Left colon (tissue), 2 donors: ENCODE measurements around the gene CFAP141. TPM values are rescaled to one million over a fixed set of nuclear protein-coding genes. Genes with fewer than 3 reads are reported as not detected.
A peak's percentile ranks its signal among the peaks of the same experiment; 100 is the strongest.
"Not testable (repeated sequence)": the region's sequence is repeated elsewhere in the genome, so short reads cannot be mapped to it uniquely, and the experiment has no call there.

Experiments used
- ATAC-seq: fragments of 200-7000 bp; cut with Tn5 transposase; one replicate; pipeline ENCODE4 v1.9.1; 2020; ENCODE audit warnings: mild to moderate bottlenecking, moderate library complexity
- DNase-seq, 2 donors: peaks; one replicate each; pipeline ENCODE4 v3.0.0-alpha.2; 2020
- intact Hi-C, 2 donors: fragments of 100-400 bp; cut with DNase I in 1 of 2; cut with micrococcal nuclease in 1 of 2; formaldehyde crosslinking; loops; one replicate each; pipeline versions ENCODE4 v1.11.2 to v1.14.0; 2022; cut with DNase I, micrococcal nuclease
- total RNA-seq, 2 donors: library from RNA; stranded (reverse); fragmentation: NEBNext Ultra II Directional; extraction: Animal tissue kit (Norgen Biotek cat#: 25700); gene quantifications; one replicate each; pipeline ENCODE4 v1.2.1, GENCODE V29; 2021
- donor health status: DM: no; HTN: no; CAD: no.
- donor health status: DM: yes; HTN: yes; CAD: no.

The CFAP141 gene
- total RNA-seq, 2 donors from 2014 or later = not detected

DNA sequence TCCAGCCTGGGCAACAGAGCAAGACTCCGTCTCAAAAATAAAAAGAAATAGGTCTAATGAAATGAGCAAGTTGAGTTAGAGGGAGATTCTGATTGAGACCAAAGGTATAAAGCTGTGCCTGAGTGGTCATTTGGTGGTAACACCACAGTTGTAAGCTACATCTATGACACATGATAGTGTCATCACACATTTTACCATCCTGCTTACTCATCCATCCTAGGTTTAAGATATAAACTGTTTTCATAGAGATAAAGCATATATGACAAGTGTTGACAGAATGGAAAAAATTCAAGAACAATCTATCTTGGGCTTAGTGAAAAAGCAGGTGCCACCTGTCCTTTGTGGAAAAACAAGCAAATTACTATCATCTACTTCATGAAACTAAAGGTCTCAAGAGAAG, 7.1 kb upstream of the CFAP141 start:
- intact Hi-C loops = no loop called here
- ATAC-seq = no peak
- DNase-seq = no peak

DNA sequence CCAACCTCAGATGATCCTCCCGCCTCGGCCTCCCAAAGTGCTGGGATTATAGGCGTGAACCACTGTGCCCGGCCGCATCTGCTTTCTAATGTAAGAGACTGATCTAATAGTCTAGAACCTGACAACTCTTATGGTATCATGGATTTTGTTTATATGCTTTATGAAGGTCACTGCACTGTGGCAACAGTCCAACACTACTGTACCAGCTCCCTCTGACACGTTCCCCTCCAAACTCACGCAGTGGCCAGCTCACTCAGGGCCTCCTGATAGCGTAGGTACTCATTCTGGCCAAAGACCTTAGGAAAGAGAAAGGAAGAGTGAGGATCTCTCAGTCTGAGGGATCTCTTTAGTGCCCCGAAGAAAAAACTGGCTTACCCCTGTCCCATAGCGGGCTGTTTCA, 6.0 kb upstream of the CFAP141 start:
- DNase-seq (no peak), ATAC-seq (no peak)
- intact Hi-C loops = no loop called here

- intact Hi-C loops = no loop called here
- no peak for ATAC-seq
Measured at GRCh38 chr1:154208677-154209388, 2.7 kb upstream of the CFAP141 start.

GRCh38 chr1:154207262-154207661, 1.1 kb upstream of the CFAP141 start:
- no peak for ATAC-seq
- intact Hi-C loops = no loop called here
- DNase-seq = no peak

More at GRCh38 chr1:154208677-154209388, 2.7 kb upstream of the CFAP141 start:
- no peak for DNase-seq

DNA sequence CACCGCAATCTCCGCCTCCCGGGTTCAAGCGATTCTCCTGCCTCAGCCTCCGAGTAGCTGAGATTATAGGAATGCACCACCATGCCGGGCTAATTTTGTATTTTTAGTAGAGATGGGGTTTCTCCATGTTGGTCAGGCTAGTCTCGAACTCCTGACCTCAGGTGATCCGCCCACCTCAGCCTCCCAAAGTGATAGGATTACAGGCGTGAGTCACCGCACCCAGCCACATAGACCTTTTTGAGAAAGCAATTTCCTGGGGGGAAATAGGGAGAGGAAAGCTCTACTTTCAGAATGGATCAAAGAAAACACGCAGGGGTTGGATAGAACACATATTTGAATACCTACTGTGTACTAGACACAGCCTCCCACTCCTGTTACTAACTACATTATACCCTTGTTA, 355 bp downstream of the CFAP141 start:
- intact Hi-C loops, ATAC-seq, DNase-seq: not testable (repeated sequence)

GRCh38 chr1:154199563-154199879, 6.6 kb downstream of the CFAP141 start:
- DNase-seq (no peak), ATAC-seq (peak; percentile 24)
- intact Hi-C loops = no loop called here

DNA sequence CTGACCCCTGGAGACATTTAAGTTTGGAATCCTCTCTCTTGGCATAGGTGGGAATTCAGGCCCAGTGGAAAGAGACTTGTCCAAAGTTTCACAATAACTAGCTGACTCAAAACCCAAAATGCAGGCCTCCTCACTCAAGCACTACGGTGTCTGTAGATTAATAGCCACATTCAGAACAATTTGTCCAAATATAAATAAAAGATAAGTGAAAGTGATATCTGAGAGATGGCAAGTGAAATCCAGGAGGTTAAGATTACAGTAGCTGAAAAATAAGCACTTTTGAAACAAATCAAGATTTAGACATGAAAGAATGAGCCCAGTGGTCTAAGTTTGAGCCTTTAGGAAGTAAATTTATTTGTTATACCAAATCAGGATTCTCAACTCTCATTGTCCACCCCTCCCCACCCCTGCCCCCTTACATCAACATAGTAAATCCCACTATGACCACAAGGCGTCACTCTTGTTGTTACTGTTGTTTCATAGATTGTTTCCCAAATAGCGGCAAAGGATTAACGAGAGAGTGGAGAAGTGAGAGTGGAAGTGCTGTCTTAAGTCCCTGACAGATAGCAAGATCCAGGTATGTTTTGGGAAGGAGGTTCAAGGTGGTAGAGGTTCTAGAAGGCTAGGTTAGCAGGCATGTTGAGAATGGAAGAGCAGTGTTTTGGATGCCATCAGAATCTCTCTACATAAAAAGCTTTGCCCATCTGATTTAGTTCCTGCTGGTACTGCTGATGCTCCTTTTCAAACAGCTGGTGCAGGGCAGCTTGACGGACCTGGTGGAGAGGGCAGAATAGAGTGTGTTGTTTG, 7.2 kb downstream of the CFAP141 start:
- intact Hi-C loops = no loop called here
- DNase-seq = peak in 1 of 2 donors; percentile 20
- peak; percentile 65 for ATAC-seq

- ATAC-seq (peak; percentile 65), DNase-seq (peak in 1 of 2 donors; percentile 37)
- intact Hi-C loops = no loop called here
Measured at GRCh38 chr1:154193821-154194220, 12.3 kb downstream of the CFAP141 start.

GRCh38 chr1:154192476-154192875, 13.7 kb downstream of the CFAP141 start:
- intact Hi-C loops = no loop called here
- no peak for ATAC-seq

DNA sequence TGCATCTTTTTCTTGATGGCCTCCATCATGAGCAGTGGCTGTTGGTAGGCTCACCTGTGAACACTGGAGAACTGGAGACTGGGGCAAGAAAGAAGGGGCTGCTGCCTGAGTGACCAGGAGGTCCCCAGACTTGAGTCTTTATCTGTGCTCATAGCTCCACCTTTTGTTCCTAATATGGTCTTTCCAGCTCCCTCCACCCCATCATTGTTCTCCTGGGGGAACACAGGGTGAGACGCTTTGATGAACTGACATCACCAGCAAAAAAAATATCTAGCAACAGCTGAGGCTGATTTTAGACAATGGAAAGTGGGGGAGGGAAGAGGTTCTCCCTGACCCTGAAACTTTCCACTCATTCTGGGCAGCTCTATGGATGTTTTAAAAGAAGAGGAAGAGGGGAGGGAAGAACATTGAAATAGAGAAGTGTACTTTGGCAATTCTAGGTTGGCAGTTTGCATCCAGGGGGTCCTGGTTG, 14.1 kb downstream of the CFAP141 start, which contains the start of gene TPM3:
TSS of gene TPM3 (minus strand) at position 111 of the 472 bp plus-strand sequence. CDS start at position 29, 82 bp downstream.
- DNase-seq (no peak), ATAC-seq (no peak)
- intact Hi-C loops = no loop called here

More at GRCh38 chr1:154192476-154192875, 13.7 kb downstream of the CFAP141 start:
- DNase-seq = no peak

DNA sequence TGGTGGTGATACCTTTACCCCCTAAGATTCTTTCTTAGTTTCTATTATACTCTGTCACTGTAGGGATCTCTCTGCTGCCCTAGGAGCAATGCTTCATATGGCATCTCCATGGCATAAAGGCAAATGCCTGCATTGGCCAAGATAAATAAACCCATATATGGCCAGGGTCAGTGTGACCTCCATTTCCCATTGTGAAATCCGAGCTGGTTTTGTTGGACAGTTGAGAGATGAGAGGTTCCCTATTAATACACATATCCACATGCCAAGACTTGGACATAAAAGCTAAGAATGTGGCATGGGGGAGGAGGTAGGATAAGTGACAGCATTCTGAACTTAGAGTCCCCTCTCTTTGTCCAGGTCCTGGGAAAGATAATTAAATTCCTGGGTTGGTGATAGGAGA, 15.6 kb downstream of the CFAP141 start:
- intact Hi-C loops = no loop called here
- DNase-seq (no peak), ATAC-seq (no peak)

GRCh38 chr1:154186852-154187501, 19.2 kb downstream of the CFAP141 start:
- no peak for ATAC-seq
- intact Hi-C loops = no loop called here
- DNase-seq = no peak

- ATAC-seq (no peak), DNase-seq (peak in 1 of 2 donors; percentile 68)
- intact Hi-C loops = no loop called here
Measured at GRCh38 chr1:154186177-154186576, 20.0 kb downstream of the CFAP141 start.

DNA sequence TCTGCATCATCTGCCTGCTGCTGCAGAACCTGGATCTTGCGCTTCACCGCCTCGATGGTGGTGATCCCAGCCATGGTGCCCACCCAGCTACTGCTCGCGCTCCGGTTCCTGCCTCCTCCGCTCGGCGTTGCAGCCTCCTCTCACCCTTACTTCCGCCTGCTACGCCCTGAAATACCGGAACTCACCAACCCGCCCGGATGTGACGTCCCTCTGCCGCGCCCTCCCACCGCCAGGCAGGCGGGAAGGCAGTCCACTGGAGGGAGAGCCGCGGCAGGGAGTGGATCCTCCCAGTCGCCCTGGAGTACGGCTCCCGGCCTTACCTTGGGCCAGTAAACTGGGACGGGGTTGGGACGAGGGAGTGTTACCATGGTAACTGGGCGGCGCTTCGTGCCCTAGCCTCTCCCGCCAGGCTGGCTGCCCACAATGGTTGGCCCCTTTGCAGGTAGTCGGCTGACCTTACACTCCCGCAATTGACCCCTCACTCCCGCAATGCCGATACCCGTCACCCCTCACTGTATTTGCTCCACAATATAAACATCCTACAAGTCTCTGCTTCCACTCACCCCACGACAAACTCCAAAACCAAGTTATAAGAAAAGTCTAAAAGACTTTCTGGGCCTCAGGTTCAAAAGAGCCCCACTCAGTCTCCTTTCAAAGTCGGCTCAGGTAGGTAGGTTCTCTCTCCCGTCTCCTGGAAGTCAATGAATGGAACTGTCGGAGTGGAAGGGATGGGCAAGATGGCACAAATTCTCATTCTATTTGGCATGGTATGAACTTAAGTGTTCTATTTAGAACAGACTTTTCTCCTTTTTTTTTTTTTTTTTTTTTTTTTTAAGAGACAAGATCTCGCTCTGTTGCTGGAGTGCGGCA, 22.9 kb downstream of the CFAP141 start:
- intact Hi-C loops = no loop called here
- peak; percentile 83 for ATAC-seq
- peak; percentile 97 to 98 for DNase-seq

DNA sequence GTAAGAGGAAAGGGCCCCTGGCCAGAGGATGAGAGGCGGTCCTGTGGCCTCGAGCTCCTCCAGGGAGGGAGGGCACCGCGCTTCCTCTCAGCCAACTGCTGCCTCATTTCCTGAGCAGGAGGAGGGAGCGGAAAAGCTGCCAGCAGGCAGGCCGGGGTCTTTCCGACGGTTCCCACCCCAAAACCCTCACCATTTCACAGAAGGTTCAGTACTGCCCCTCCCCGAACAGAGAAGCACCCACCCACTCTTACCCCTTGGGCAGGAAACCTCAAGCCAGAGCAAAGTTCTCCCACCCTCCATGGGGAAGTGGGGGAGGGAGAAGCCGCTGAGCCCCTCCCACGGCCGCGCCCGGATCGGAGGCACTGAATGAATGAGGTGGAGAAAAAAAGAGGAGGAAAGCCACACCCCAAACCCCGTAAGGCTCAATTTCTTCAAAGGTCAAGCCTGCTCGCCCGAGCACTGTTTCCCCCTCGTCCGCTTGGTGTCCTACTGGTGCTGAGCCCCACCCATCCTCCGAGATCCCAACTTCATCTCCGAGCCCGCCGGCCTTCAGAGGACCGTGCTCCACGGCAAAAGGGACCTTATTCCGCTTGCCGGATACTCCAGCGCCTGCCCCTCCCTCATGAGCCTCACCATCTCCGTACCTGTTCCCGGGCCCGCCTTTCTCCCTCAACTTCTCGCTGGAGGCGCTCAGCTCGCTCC, 23.6 kb downstream of the CFAP141 start:
- intact Hi-C loops = no loop called here
- peak; percentile 66 for ATAC-seq

DNA sequence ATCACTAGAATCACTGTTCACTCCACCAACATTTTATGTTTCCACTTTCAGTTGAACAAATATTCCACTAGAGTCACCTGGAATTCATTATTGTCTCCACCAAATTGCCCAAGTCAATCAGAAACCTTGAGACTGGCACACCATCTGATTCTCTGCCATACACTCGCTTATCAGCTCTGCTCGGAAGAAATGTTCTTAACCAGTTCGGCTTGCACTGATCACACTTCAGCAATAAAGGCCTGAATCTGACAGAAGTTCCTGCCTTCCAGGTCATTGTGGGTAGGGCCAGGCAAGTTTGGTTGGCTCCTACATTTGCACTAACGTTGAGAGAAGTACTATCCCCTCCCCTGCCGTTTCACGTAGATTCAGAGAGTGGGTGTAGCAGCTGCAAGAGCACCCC, 24.2 kb downstream of the CFAP141 start:
- peak; percentile 26 for ATAC-seq
- DNase-seq = no peak
- intact Hi-C loops = no loop called here

More for the DNA sequence above, 23.6 kb downstream of the CFAP141 start:
- DNase-seq = peak; percentile 88

GRCh38 chr1:154179946-154180687, 26.0 kb downstream of the CFAP141 start:
- intact Hi-C loops = no loop called here
- no peak for DNase-seq
- peak; percentile 17 for ATAC-seq
